ENCODE measurements around the gene HDLBP.

- TF ChIP-seq CTCF (IDR thresholded peaks at IDR 0.05; ENCODE audit: low read depth, low read length) = no peak
- TF ChIP-seq EZH2phosphoT487 (IDR thresholded peaks at IDR 0.05; ENCODE audit: low read depth) = no peak
Observed at GRCh38 chr2:241193271-241193670, 122.2 kb downstream of the HDLBP start.

All from OCI-LY3 (cell line).